GM12878 (cell line): ENCODE results near the gene UQCR11. TPM values are rescaled to one million over a fixed set of nuclear protein-coding genes. Genes with fewer than 3 reads are reported as not detected.

Experiments used
- ATAC-seq: fragments of 200-7000 bp; cut with Tn5 transposase; 3 replicates; pipeline ENCODE4 v1.9.1; 2020; ENCODE audit warnings: mild to moderate bottlenecking, moderate library complexity
- BruUV-seq: library from RNA; stranded (reverse); fragments of 400-500 nt; replicated peaks from 2 replicates; lab custom pipeline; 2021; lab: Mats Ljungman, UMichigan
- CTCF ChIA-PET: fragments of 300-600 bp; sonication (Branson Sonifier 250); formaldehyde crosslinking; extraction: SDS; loops from one replicate; lab custom pipeline; 2021; ENCODE audit warnings: inconsistent platforms; lab: Yijun Ruan, JAX
- POLR2A ChIA-PET: fragments of 350-600 bp; formaldehyde crosslinking; extraction: SDS; loops from one replicate; lab custom pipeline; 2021; ENCODE audit warnings: inconsistent platforms; lab: Charles Lee
- RAD21 ChIA-PET: fragments of 300-600 bp; sonication (Branson Sonifier 250); formaldehyde crosslinking; loops from one replicate; lab custom pipeline; 2023; ENCODE audit warnings: antibody characterized with exemption; ENCODE audit not compliant: unreplicated experiment; lab: Charles Lee
- SMC1A ChIA-PET: fragments of 300-600 bp; sonication (Branson Sonifier 250); formaldehyde crosslinking; loops from one replicate; lab custom pipeline; 2023; ENCODE audit not compliant: unreplicated experiment, uncharacterized antibody; lab: Charles Lee
- DNase-seq: peaks from one replicate; pipeline ENCODE4 v3.0.0-alpha.2; 2011; ENCODE audit warnings: low read depth, low spot score
- FAIRE-seq: peaks from 3 replicates; lab custom pipeline; 2011; peaks lifted over from hg19 to GRCh38; lab: Jason Lieb, UNC
- H2AFZ ChIP-seq: 2 replicates; pipeline ENCODE4 v1.6.0; 2011; ENCODE audit warnings: low read depth, low read length, control low read depth; ENCODE audit not compliant: control insufficient read depth
- H3K27ac ChIP-seq: 2 replicates; pipeline ENCODE4 v1.5.1; 2011; ENCODE audit warnings: control low read depth; ENCODE audit not compliant: control insufficient read depth, insufficient read depth
- H3K27me3 ChIP-seq, 2 experiments: replicated peaks in 1 of 2; 2 replicates each; pipeline versions ENCODE4 v1.6.0 to v1.6.1; 2011; ENCODE audit warnings: low read length in 1 of 2; ENCODE audit not compliant: control insufficient read depth in 2 of 2, insufficient read depth in 2 of 2
- H3K36me3 ChIP-seq, 2 experiments: 2 replicates each; pipeline ENCODE4 v1.5.1; 2011; ENCODE audit warnings: low read length in 1 of 2; ENCODE audit not compliant: control insufficient read depth in 2 of 2, insufficient read depth in 2 of 2
- H3K4me1 ChIP-seq: 2 replicates; pipeline ENCODE4 v1.6.1; 2011; ENCODE audit warnings: mild to moderate bottlenecking, low read length, moderate library complexity, mixed read lengths; ENCODE audit not compliant: control insufficient read depth, insufficient read depth
- H3K4me2 ChIP-seq: 2 replicates; pipeline ENCODE4 v1.6.0; 2011; ENCODE audit warnings: control low read depth; ENCODE audit not compliant: control insufficient read depth, insufficient read depth
- H3K4me3 ChIP-seq: fragments of 200-600 bp; sonication (generic); 2 replicates; pipeline ENCODE4 v1.5.1; 2016
- H3K79me2 ChIP-seq: 2 replicates; pipeline ENCODE4 v1.6.0; 2011; ENCODE audit warnings: low read length; ENCODE audit not compliant: control insufficient read depth, insufficient read depth
- H3K9ac ChIP-seq: 2 replicates; pipeline ENCODE4 v1.8.0; 2011; ENCODE audit warnings: low read length, control low read depth, mixed read lengths; ENCODE audit not compliant: control insufficient read depth, insufficient read depth
- H3K9me3 ChIP-seq: replicated peaks from 3 replicates; pipeline ENCODE4 v1.5.1; 2011; ENCODE audit warnings: mild to moderate bottlenecking, low read length; ENCODE audit not compliant: control insufficient read depth, insufficient read depth
- H4K20me1 ChIP-seq: 2 replicates; pipeline ENCODE4 v1.6.0; 2011; ENCODE audit not compliant: control insufficient read depth, insufficient read depth
- BMI1 ChIP-seq: fragments of 450-650 bp; IDR thresholded peaks from 2 replicates; pipeline ENCODE4 v1.6.1; 2016; ENCODE audit warnings: mild to moderate bottlenecking, moderate library complexity, borderline replicate concordance
- FOXK2 ChIP-seq: fragments of 450-650 bp; IDR thresholded peaks from 2 replicates; pipeline ENCODE4 v1.6.1; 2017; ENCODE audit warnings: mild to moderate bottlenecking, moderate library complexity
- NFXL1 ChIP-seq: fragments of 450-650 bp; IDR thresholded peaks from 2 replicates; pipeline ENCODE4 v1.6.1; 2017; ENCODE audit warnings: antibody characterized with exemption, mild to moderate bottlenecking, borderline replicate concordance
- NFYB ChIP-seq: IDR thresholded peaks from 2 replicates; pipeline ENCODE4 v1.6.1; 2011; ENCODE audit warnings: low read depth, mild to moderate bottlenecking, low read length, improper control_type of control experiment, moderate library complexity; ENCODE audit not compliant: insufficient read depth
- RB1 ChIP-seq: fragments of 450-650 bp; formaldehyde crosslinking; IDR thresholded peaks from 2 replicates; pipeline ENCODE4 v1.6.1; 2017; ENCODE audit warnings: mild to moderate bottlenecking, borderline replicate concordance
- SKIL ChIP-seq: fragments of 450-650 bp; IDR thresholded peaks from 2 replicates; pipeline ENCODE4 v1.6.1; 2017; ENCODE audit warnings: mild to moderate bottlenecking, low read depth, inconsistent platforms; ENCODE audit not compliant: poor library complexity, severe bottlenecking
- SMC3 ChIP-seq: IDR thresholded peaks from 2 replicates; pipeline ENCODE4 v1.6.1; 2011; ENCODE audit warnings: low read length, improper control_type of control experiment, borderline replicate concordance
- SUPT20H ChIP-seq: IDR thresholded peaks from 2 replicates; pipeline ENCODE4 v1.6.1; 2011; ENCODE audit warnings: low read depth, mild to moderate bottlenecking, low read length, moderate library complexity, borderline replicate concordance; ENCODE audit not compliant: control insufficient read depth
- WGBS: methylation state at CpG from one replicate; pipeline ENCODE4 v1.1.6; 2016; ENCODE audit warnings: low lambda C conversion rate; ENCODE audit not compliant: insufficient replicate concordance, insufficient coverage; ENCODE audit errors: missing lambda C conversion rate; 5-methylcytosine and 5-hydroxymethylcytosine counted together
- in situ Hi-C: fragments of 300-500 bp; cut with MboI; formaldehyde crosslinking; loops from 9 replicates; pipeline ENCODE4 v1.14.3; 2018; ENCODE audit warnings: mixed read lengths
- intact Hi-C: fragments of 100-400 bp; cut with micrococcal nuclease; formaldehyde crosslinking; loops from one replicate; pipeline ENCODE4 v1.14.2; 2022; ENCODE audit not compliant: unreplicated experiment
- polyA plus RNA-seq, 11 experiments: library from polyadenylated mRNA; depleted of rRNA in 4 of 11; unstranded in 6 of 11; stranded (reverse) in 5 of 11; fragments of >200 nt; fragmentation: Nextera tagmentation in 4 of 11; fragmentation: Illumina TruSeq in 1 of 11; extraction: Ambion mirVana in 4 of 11; extraction: Trizol in 1 of 11; gene quantifications; 1 replicate in 1 of 11; 2 replicates in 10 of 11; pipeline versions ENCODE4 v1.2.1 to v1.2.3, GENCODE V29; 2011 to 2016; ENCODE audit warnings: inconsistent platforms in 2 of 11, missing spikeins in 2 of 11, low read depth in 1 of 11
- small RNA-seq: library from RNA; depleted of rRNA; stranded (forward); fragments of <200 nt; gene quantifications from one replicate; pipeline ENCODE3, GENCODE V24; 2014
- total RNA-seq, 4 experiments: library from RNA; depleted of rRNA in 3 of 4; stranded (reverse); fragments of >200 nt in 3 of 4; fragmentation: Illumina TruSeq in 1 of 4; extraction: Trizol in 1 of 4; gene quantifications; 2 replicates each; pipeline versions ENCODE4 v1.2.1 to v1.2.3, GENCODE V29; 2013 to 2021

Gene UQCR11
- total and polyA plus RNA-seq, 10 of the 15 experiments (the other 5 are each of a cell fraction or from before 2014, with no cell fraction given), result 28.6 to 586 (median 193) TPM

- TF ChIP-seq FOXK2 (no peak), BMI1 (no peak), NFXL1 (no peak), SUPT20H (no peak), RB1 (no peak)
These were observed 53.9 kb downstream of the UQCR11 start (continued) for GRCh38 chr19:1551068-1552040.

GRCh38 chr19:1549332-1549945, 55.8 kb downstream of the UQCR11 start:
- H3K27me3 ChIP-seq, result no peaks in the 10 kb centered on the region
- DNase-seq, result no peak
- SMC1A ChIA-PET, result no interaction called here
- RAD21 ChIA-PET, result no interaction called here
- no peaks in the 10 kb centered on the region for H4K20me1 ChIP-seq
- no peaks in the 10 kb centered on the region for H3K4me1 ChIP-seq
- 45% methylated on average over 3 of the region's 4 CpGs for WGBS
- intact Hi-C loops (loop anchor here (5.0 kb wide), 1 partner anchor 218 kb away; no protein-coding TSS in a partner anchor), in situ Hi-C loops (loop anchor here (10.0 kb wide), 1 partner anchor 215 kb away; no protein-coding TSS in a partner anchor)
- TF ChIP-seq SKIL (no peak), SMC3 (no peak), BMI1 (no peak), NFYB (no peak)
- FAIRE-seq, result no peak
- no peak overlapping the region for H3K9ac ChIP-seq
- POLR2A ChIA-PET, result no interaction called here
- H3K4me3 ChIP-seq, result no peak overlapping the region
- H3K4me2 ChIP-seq, result no peak overlapping the region
- no peaks in the 10 kb centered on the region for H3K36me3 ChIP-seq
- no TSS peak for BruUV-seq
- no peak for ATAC-seq
- CTCF ChIA-PET, result interaction anchor here (1.5 to 4.3 kb wide), 2 partner anchors 217 to 247 kb away, joined by 7 to 57 read pairs; no protein-coding TSS in a partner anchor
- no peaks in the 10 kb centered on the region for H3K9me3 ChIP-seq
- H3K79me2 ChIP-seq, result no peaks in the 10 kb centered on the region
- H2AFZ ChIP-seq, result no peak overlapping the region
- H3K27ac ChIP-seq, result no peak overlapping the region

Small RNAs within 50 kb of the gene (small RNA-seq; reads per million reads assigned to genes)
- gene AC005943.2 (not detected), gene RN7SL477P (not detected), gene RNU6-1223P (not detected)

Other genes starting within 250 kb of the UQCR11 start
Only the 7 nearest of the 16 such genes appear.
- gene PCSK4, start 115.1 kb downstream of the UQCR11 start, total RNA-seq (2014; rRNA removed), result 0.40 and 0.60 TPM in 2 replicates
- 0.27 TPM in 1 of 2 replicates, not detected in the other for gene PCSK4, start 115.1 kb downstream of the UQCR11 start, total RNA-seq (2014; rRNA removed; fragmentation: Illumina TruSeq; extraction: Trizol)
- 0.90 and 0.95 TPM in 2 replicates for gene PCSK4, start 115.1 kb downstream of the UQCR11 start, total RNA-seq (2021)
- 0.12 and 0.35 TPM in 2 replicates for gene PCSK4, start 115.1 kb downstream of the UQCR11 start, polyA plus RNA-seq (2011; rRNA removed)
- not detected in 2 replicates for gene PCSK4, start 115.1 kb downstream of the UQCR11 start, polyA plus RNA-seq (2014; fragmentation: Illumina TruSeq; extraction: Trizol)
- gene PCSK4, start 115.1 kb downstream of the UQCR11 start, polyA plus RNA-seq (2014; fragmentation: Nextera tagmentation; extraction: Ambion mirVana), result not detected
- 0.99 and 1.6 TPM in 2 replicates for gene PCSK4, start 115.1 kb downstream of the UQCR11 start, polyA plus RNA-seq (2014; rRNA removed)
- gene PCSK4, start 115.1 kb downstream of the UQCR11 start, polyA plus RNA-seq (2016; fragmentation: Nextera tagmentation; extraction: Ambion mirVana), result under 1 TPM; 0.32 to 0.57 TPM
- 0.27 and 0.45 TPM in 2 replicates for gene REEP6, start 114.3 kb downstream of the UQCR11 start, total RNA-seq (2014; rRNA removed)
- gene REEP6, start 114.3 kb downstream of the UQCR11 start, total RNA-seq (2014; rRNA removed; fragmentation: Illumina TruSeq; extraction: Trizol), result 0.13 TPM in 1 of 2 replicates, not detected in the other
- gene REEP6, start 114.3 kb downstream of the UQCR11 start, total RNA-seq (2021), result 0.53 and 0.69 TPM in 2 replicates
- gene REEP6, start 114.3 kb downstream of the UQCR11 start, polyA plus RNA-seq (2011; rRNA removed), result 0.08 TPM in 1 of 2 replicates, not detected in the other
- gene REEP6, start 114.3 kb downstream of the UQCR11 start, polyA plus RNA-seq (2014; fragmentation: Illumina TruSeq; extraction: Trizol), result 0.06 TPM in 1 of 2 replicates, not detected in the other
- gene REEP6, start 114.3 kb downstream of the UQCR11 start, polyA plus RNA-seq (2014; fragmentation: Nextera tagmentation; extraction: Ambion mirVana), result not detected
- 0.32 and 0.57 TPM in 2 replicates for gene REEP6, start 114.3 kb downstream of the UQCR11 start, polyA plus RNA-seq (2014; rRNA removed)
- gene REEP6, start 114.3 kb downstream of the UQCR11 start, polyA plus RNA-seq (2016; fragmentation: Nextera tagmentation; extraction: Ambion mirVana), result 1 to 10 TPM in 1 of 2 experiments, under 1 TPM in 1; 0.60 to 1.1 TPM
- gene ADAMTSL5, start 92.4 kb downstream of the UQCR11 start, total RNA-seq (2014; rRNA removed), result 0.17 TPM in 1 of 2 replicates, not detected in the other
- not detected in 2 replicates for gene ADAMTSL5, start 92.4 kb downstream of the UQCR11 start, total RNA-seq (2014; rRNA removed; fragmentation: Illumina TruSeq; extraction: Trizol)
- gene ADAMTSL5, start 92.4 kb downstream of the UQCR11 start, total RNA-seq (2021), result 0.40 and 0.51 TPM in 2 replicates
- gene ADAMTSL5, start 92.4 kb downstream of the UQCR11 start, polyA plus RNA-seq (2011; rRNA removed), result 0.04 TPM in 1 of 2 replicates, not detected in the other
- gene ADAMTSL5, start 92.4 kb downstream of the UQCR11 start, polyA plus RNA-seq (2014; fragmentation: Illumina TruSeq; extraction: Trizol), result 0.04 TPM in 1 of 2 replicates, not detected in the other
- not detected for gene ADAMTSL5, start 92.4 kb downstream of the UQCR11 start, polyA plus RNA-seq (2014; fragmentation: Nextera tagmentation; extraction: Ambion mirVana)
- 0.09 and 0.47 TPM in 2 replicates for gene ADAMTSL5, start 92.4 kb downstream of the UQCR11 start, polyA plus RNA-seq (2014; rRNA removed)
- under 1 TPM in 1 of 2 experiments, not detected in 1; 0.83 TPM for gene ADAMTSL5, start 92.4 kb downstream of the UQCR11 start, polyA plus RNA-seq (2016; fragmentation: Nextera tagmentation; extraction: Ambion mirVana)
- not detected in 2 replicates for gene PLK5, start 81.4 kb downstream of the UQCR11 start, total RNA-seq (2014; rRNA removed)
- gene PLK5, start 81.4 kb downstream of the UQCR11 start, total RNA-seq (2014; rRNA removed; fragmentation: Illumina TruSeq; extraction: Trizol), result not detected in 2 replicates
- 0.13 and 0.51 TPM in 2 replicates for gene PLK5, start 81.4 kb downstream of the UQCR11 start, total RNA-seq (2021)
- not detected in 2 replicates for gene PLK5, start 81.4 kb downstream of the UQCR11 start, polyA plus RNA-seq (2011; rRNA removed)
- gene PLK5, start 81.4 kb downstream of the UQCR11 start, polyA plus RNA-seq (2014; fragmentation: Illumina TruSeq; extraction: Trizol), result not detected in 2 replicates
- gene PLK5, start 81.4 kb downstream of the UQCR11 start, polyA plus RNA-seq (2014; fragmentation: Nextera tagmentation; extraction: Ambion mirVana), result not detected
- gene PLK5, start 81.4 kb downstream of the UQCR11 start, polyA plus RNA-seq (2014; rRNA removed), result not detected in 2 replicates
- gene PLK5, start 81.4 kb downstream of the UQCR11 start, polyA plus RNA-seq (2016; fragmentation: Nextera tagmentation; extraction: Ambion mirVana), result not detected
- gene MEX3D, start 37.1 kb downstream of the UQCR11 start, total RNA-seq (2014; rRNA removed), result 4.3 and 5.7 TPM in 2 replicates
- 0.76 and 1.2 TPM in 2 replicates for gene MEX3D, start 37.1 kb downstream of the UQCR11 start, total RNA-seq (2014; rRNA removed; fragmentation: Illumina TruSeq; extraction: Trizol)
- 6.1 and 6.8 TPM in 2 replicates for gene MEX3D, start 37.1 kb downstream of the UQCR11 start, total RNA-seq (2021)
- gene MEX3D, start 37.1 kb downstream of the UQCR11 start, polyA plus RNA-seq (2011; rRNA removed), result 0.55 and 0.87 TPM in 2 replicates
- 0.43 TPM in 2 replicates for gene MEX3D, start 37.1 kb downstream of the UQCR11 start, polyA plus RNA-seq (2014; fragmentation: Illumina TruSeq; extraction: Trizol)
- gene MEX3D, start 37.1 kb downstream of the UQCR11 start, polyA plus RNA-seq (2014; fragmentation: Nextera tagmentation; extraction: Ambion mirVana), result 1 to 10 TPM in 1 of 2 experiments, under 1 TPM in 1; 0.42 to 1.6 TPM
- gene MEX3D, start 37.1 kb downstream of the UQCR11 start, polyA plus RNA-seq (2014; rRNA removed), result 3.3 and 3.6 TPM in 2 replicates
- gene MEX3D, start 37.1 kb downstream of the UQCR11 start, polyA plus RNA-seq (2016; fragmentation: Nextera tagmentation; extraction: Ambion mirVana), result under 1 TPM; 0.18 to 0.63 TPM
- 93.6 and 105 TPM in 2 replicates for gene MBD3, start 12.6 kb downstream of the UQCR11 start, total RNA-seq (2014; rRNA removed)
- gene MBD3, start 12.6 kb downstream of the UQCR11 start, total RNA-seq (2014; rRNA removed; fragmentation: Illumina TruSeq; extraction: Trizol), result 16.7 and 21.0 TPM in 2 replicates
- gene MBD3, start 12.6 kb downstream of the UQCR11 start, total RNA-seq (2021), result 95.9 and 107 TPM in 2 replicates
- gene MBD3, start 12.6 kb downstream of the UQCR11 start, polyA plus RNA-seq (2011; rRNA removed), result 10.2 and 21.8 TPM in 2 replicates
- gene MBD3, start 12.6 kb downstream of the UQCR11 start, polyA plus RNA-seq (2014; fragmentation: Illumina TruSeq; extraction: Trizol), result 2.9 and 6.6 TPM in 2 replicates
- gene MBD3, start 12.6 kb downstream of the UQCR11 start, polyA plus RNA-seq (2014; fragmentation: Nextera tagmentation; extraction: Ambion mirVana), result 1 to 10 TPM in 1 of 2 experiments, under 1 TPM in 1; 0.13 to 1.7 TPM
- gene MBD3, start 12.6 kb downstream of the UQCR11 start, polyA plus RNA-seq (2014; rRNA removed), result 91.0 and 117 TPM in 2 replicates
- gene MBD3, start 12.6 kb downstream of the UQCR11 start, polyA plus RNA-seq (2016; fragmentation: Nextera tagmentation; extraction: Ambion mirVana), result 10 to 100 TPM; 22.0 to 40.2 TPM
- gene TCF3, start 47.2 kb upstream of the UQCR11 start, total RNA-seq (2014; rRNA removed), result 147 and 165 TPM in 2 replicates
- 65.3 and 81.4 TPM in 2 replicates for gene TCF3, start 47.2 kb upstream of the UQCR11 start, total RNA-seq (2014; rRNA removed; fragmentation: Illumina TruSeq; extraction: Trizol)
- 262 and 282 TPM in 2 replicates for gene TCF3, start 47.2 kb upstream of the UQCR11 start, total RNA-seq (2021)
- gene TCF3, start 47.2 kb upstream of the UQCR11 start, polyA plus RNA-seq (2011; rRNA removed), result 52.4 and 65.0 TPM in 2 replicates
- 32.7 and 76.5 TPM in 2 replicates for gene TCF3, start 47.2 kb upstream of the UQCR11 start, polyA plus RNA-seq (2014; fragmentation: Illumina TruSeq; extraction: Trizol)
- 10 to 100 TPM in 1 of 2 experiments, 1 to 10 TPM in 1; 6.7 to 24.0 TPM for gene TCF3, start 47.2 kb upstream of the UQCR11 start, polyA plus RNA-seq (2014; fragmentation: Nextera tagmentation; extraction: Ambion mirVana)
- 191 and 239 TPM in 2 replicates for gene TCF3, start 47.2 kb upstream of the UQCR11 start, polyA plus RNA-seq (2014; rRNA removed)
- 10 to 100 TPM; 50.6 to 58.3 TPM for gene TCF3, start 47.2 kb upstream of the UQCR11 start, polyA plus RNA-seq (2016; fragmentation: Nextera tagmentation; extraction: Ambion mirVana)